ENCODE results near the gene DMRTA1. TPM values are rescaled to one million over a fixed set of nuclear protein-coding genes. Genes with fewer than 3 reads are reported as not detected.

DMRTA1 gene
- total RNA-seq (10 to 100 TPM in 1 of 2 donors, 1 to 10 TPM in 1; 1.4 to 11.6 TPM), polyA plus RNA-seq (1 to 10 TPM; 4.2 to 4.7 TPM)

GRCh38 chr9:22446589-22446949 is at the start of gene DMRTA1:
Gene DMRTA1, plus strand, starts transcription at chr9:22446824. Its CDS starts 242 bp downstream, at chr9:22447066.
- peak within 1 kb of the TSS; percentile 97 to 98 for H3K27ac ChIP-seq (ENCODE audit: low read depth in 1 of 2, low read length in 2 of 2)
- 1% methylated on average over 24 of the region's 24 CpGs for WGBS

More at GRCh38 chr9:22446589-22446949, at the start of gene DMRTA1:
- peak; percentile 68 for DNase-seq (ENCODE audit: low spot score)
- TF ChIP-seq CTCF (IDR thresholded peaks at IDR 0.05; ENCODE audit: low read depth, low read length, missing input control): no peak
- no peak for TF ChIP-seq NR2F2 (IDR thresholded peaks at IDR 0.05)
- peak in 1 of 2 donors; percentile 24 for TF ChIP-seq JUND (IDR thresholded peaks at IDR 0.05)
- TF ChIP-seq MAX (IDR thresholded peaks at IDR 0.05): no peak
- peak; percentile 65 for TF ChIP-seq SP1 (IDR thresholded peaks at IDR 0.05)
- TF ChIP-seq EGR1 (IDR thresholded peaks at IDR 0.05; ENCODE audit: low read depth in 2 of 2): no peak
- TF ChIP-seq REST (IDR thresholded peaks at IDR 0.05): peak; percentile 88
- TF ChIP-seq FOXA1 (IDR thresholded peaks at IDR 0.05): no peak
- peak; percentile 44 to 51 for TF ChIP-seq HNF4A (conservative IDR thresholded peaks at IDR 0.05)
- no peak for TF ChIP-seq FOXA2 (IDR thresholded peaks at IDR 0.05)
- no peak for TF ChIP-seq ATF3 (IDR thresholded peaks at IDR 0.05)
- peak; percentile 85 for TF ChIP-seq TAF1 (conservative IDR thresholded peaks at IDR 0.05)
- TF ChIP-seq HNF4G (IDR thresholded peaks at IDR 0.05): peak; percentile 5
- no peak for TF ChIP-seq ZBTB33 (IDR thresholded peaks at IDR 0.05)
- peak in 1 of 2 donors; percentile 34 for TF ChIP-seq RAD21 (IDR thresholded peaks at IDR 0.05)
- TF ChIP-seq GABPA (IDR thresholded peaks at IDR 0.05 in 1 of 2, conservative IDR thresholded peaks at IDR 0.05 in 1 of 2): no peak
- peak; percentile 77 for TF ChIP-seq YY1 (IDR thresholded peaks at IDR 0.05)
- TF ChIP-seq RXRA (IDR thresholded peaks at IDR 0.05): peak; percentile 54 to 62
- H3K36me3 ChIP-seq (ENCODE audit: control insufficient read depth in 4 of 4, insufficient read depth in 3 of 4, low read depth in 1 of 4, low read length in 3 of 4): peaks cover 0 to under 1% (median 0%) of the 10 kb centered on the region in 4 donors
- peaks cover 0 to 25% (median 13%) of the 10 kb centered on the region in 4 donors for H3K4me1 ChIP-seq (ENCODE audit: control insufficient read depth in 4 of 4, insufficient read depth in 4 of 4, low read length in 3 of 4)
- no peaks in the 10 kb centered on the region for H3K27me3 ChIP-seq (ENCODE audit: control insufficient read depth in 4 of 4, insufficient read depth in 4 of 4, low read length in 3 of 4)
- peak within 1 kb of the TSS; percentile 59 to 99 (median 68) for H3K4me3 ChIP-seq (ENCODE audit: low read depth in 1 of 3, low read length in 3 of 3)
- no peaks in the 10 kb centered on the region for H3K9me3 ChIP-seq (ENCODE audit: control insufficient read depth in 4 of 4, low read length in 3 of 4)
- peak within 1 kb of the TSS; percentile 90 to 99 for H3K9ac ChIP-seq (ENCODE audit: low read depth in 1 of 2, low read length in 2 of 2)
